Measurements from ENCODE around the gene SHISAL2A. TPM values are rescaled to one million over a fixed set of nuclear protein-coding genes. Genes with fewer than 3 reads are reported as not detected.
A peak's percentile ranks its signal among the peaks of the same experiment; 100 is the strongest.

SHISAL2A gene
- total and polyA plus RNA-seq, 2 of the 13 experiments (the other 11 are each of a cell fraction or from before 2014, with no cell fraction given) = not detected

GRCh38 chr1:52697795-52698674 lies 65.1 kb downstream of the SHISAL2A start, which contains the start of gene COA7 (continued):
- TF ChIP-seq ZNF770 (CRISPR knock-in tag; IDR thresholded peaks at IDR 0.05) = peak; percentile 62; the same call in 1 of the 2 replicates
- 0 out of 2 replicates have a peak, but pooled peaks have one; percentile 75 for TF ChIP-seq ZNF230 (CRISPR knock-in tag; IDR thresholded peaks at IDR 0.05)
- TF ChIP-seq LBX2 (CRISPR knock-in tag; IDR thresholded peaks at IDR 0.05; ENCODE audit: borderline replicate concordance) = peak; percentile 96; the same call in 1 of the 2 replicates
- TF ChIP-seq MTF2 (CRISPR knock-in tag; IDR thresholded peaks at IDR 0.05; ENCODE audit: borderline replicate concordance) = no peak; the same call in 1 of the 2 replicates
- TF ChIP-seq MEIS2 (CRISPR knock-in tag; IDR thresholded peaks at IDR 0.05) = no peak
- peak; percentile 64; the same call in 1 of the 2 replicates for TF ChIP-seq ZNF740 (CRISPR knock-in tag; IDR thresholded peaks at IDR 0.05)
- TF ChIP-seq ZBTB34 (CRISPR knock-in tag; IDR thresholded peaks at IDR 0.05) = 0 out of 2 replicates have a peak, but pooled peaks have one; percentile 29
- TF ChIP-seq TFDP1 (CRISPR knock-in tag; IDR thresholded peaks at IDR 0.05; ENCODE audit: borderline replicate concordance) = peak; percentile 92
- TF ChIP-seq TMF1 (CRISPR knock-in tag; IDR thresholded peaks at IDR 0.05; ENCODE audit: low read depth) = peak; percentile 83
- TF ChIP-seq KDM2A (CRISPR knock-in tag; IDR thresholded peaks at IDR 0.05; ENCODE audit: borderline replicate concordance, low read depth) = peak; percentile 76
- TF ChIP-seq ZNF232 (CRISPR knock-in tag; IDR thresholded peaks at IDR 0.05; ENCODE audit: borderline replicate concordance) = peak; percentile 80
- TF ChIP-seq PHF20 (CRISPR knock-in tag; IDR thresholded peaks at IDR 0.05) = peak; percentile 74
- peak; percentile 70; the same call in 1 of the 2 replicates for TF ChIP-seq ZNF280D (CRISPR knock-in tag; IDR thresholded peaks at IDR 0.05)
- no peak; the same call in 1 of the 2 replicates for TF ChIP-seq CENPT (CRISPR knock-in tag; IDR thresholded peaks at IDR 0.05; ENCODE audit: low read depth)
- peak; percentile 86 for TF ChIP-seq RBFOX2 (IDR thresholded peaks at IDR 0.05; ENCODE audit: low read depth, low read length)
- TF ChIP-seq HDAC6 (IDR thresholded peaks at IDR 0.05; ENCODE audit: low read depth, low read length) = no peak

Measured in HepG2 (cell line).